Measurements from ENCODE around the gene ANTXR1.

- TF ChIP-seq EZH2phosphoT487 (IDR thresholded peaks at IDR 0.05; ENCODE audit: insufficient read depth, low read depth): no peak
- no peak for TF ChIP-seq EZH2 (IDR thresholded peaks at IDR 0.05; ENCODE audit: insufficient read depth, poor library complexity, severe bottlenecking)
Observed at GRCh38 chr2:69298862-69299261, 285.9 kb downstream of the ANTXR1 start.
